Neural progenitor cell (in vitro differentiated cells): ENCODE measurements around the gene ZNF823. TPM values are rescaled to one million over a fixed set of nuclear protein-coding genes. Genes with fewer than 3 reads are reported as not detected.

Experiments used
- DNase-seq: peaks from one replicate; pipeline ENCODE4 v3.0.0-alpha.2; 2016; ENCODE audit warnings: low spot score
- H2AFZ ChIP-seq: fragments of 200-600 bp; sonication (generic); replicated peaks from 2 replicates; pipeline ENCODE4 v1.6.1; 2016; ENCODE audit warnings: antibody characterized with exemption
- H3F3A ChIP-seq: fragments of 200-600 bp; sonication (generic); 2 replicates; pipeline ENCODE4 v1.6.1; 2016; ENCODE audit warnings: antibody characterized with exemption, low read depth
- H3K27ac ChIP-seq: fragments of 200-600 bp; sonication (generic); 2 replicates; pipeline ENCODE4 v1.5.1; 2016; ENCODE audit warnings: mild to moderate bottlenecking
- H3K27me3 ChIP-seq: fragments of 200-600 bp; sonication (generic); 2 replicates; pipeline ENCODE4 v1.6.1; 2016; ENCODE audit warnings: mild to moderate bottlenecking, moderate library complexity
- H3K36me3 ChIP-seq: fragments of 200-600 bp; sonication (generic); 2 replicates; pipeline ENCODE4 v1.5.1; 2016
- H3K4me1 ChIP-seq: fragments of 200-600 bp; sonication (generic); 2 replicates; pipeline ENCODE4 v1.6.1; 2016; ENCODE audit warnings: mixed run types
- H3K4me2 ChIP-seq: fragments of 200-600 bp; sonication (generic); 2 replicates; pipeline ENCODE4 v1.6.1; 2016
- H3K4me3 ChIP-seq: fragments of 200-600 bp; sonication (generic); 2 replicates; pipeline ENCODE4 v1.5.1; 2016
- H3K79me2 ChIP-seq: fragments of 200-600 bp; sonication (generic); 2 replicates; pipeline ENCODE4 v1.6.1; 2016; ENCODE audit warnings: low read depth
- H3K9ac ChIP-seq: fragments of 200-600 bp; sonication (generic); 2 replicates; pipeline ENCODE4 v1.6.1; 2016
- H3K9me3 ChIP-seq: fragments of 200-600 bp; sonication (generic); 2 replicates; pipeline ENCODE4 v1.5.1; 2016; ENCODE audit warnings: low read depth
- H4K20me1 ChIP-seq: fragments of 200-600 bp; sonication (generic); 2 replicates; pipeline ENCODE4 v1.6.1; 2016; ENCODE audit warnings: low read depth
- H3K27ac Mint-ChIP-seq: 3 replicates; pipeline ENCODE4 v1.8.0; 2021; ENCODE audit warnings: mixed read lengths
- H3K27me3 Mint-ChIP-seq: 2 replicates; pipeline ENCODE4 v1.8.0; 2022; ENCODE audit warnings: low read depth, mild to moderate bottlenecking, inconsistent platforms, moderate library complexity, mixed read lengths; ENCODE audit not compliant: insufficient read depth
- H3K36me3 Mint-ChIP-seq: 3 replicates; pipeline ENCODE4 v1.8.0; 2021; ENCODE audit warnings: mixed read lengths
- H3K4me1 Mint-ChIP-seq: 3 replicates; pipeline ENCODE4 v1.8.0; 2021; ENCODE audit warnings: mixed read lengths
- H3K4me3 Mint-ChIP-seq: 3 replicates; pipeline ENCODE4 v1.8.0; 2021; ENCODE audit warnings: mild to moderate bottlenecking, moderate library complexity, mixed read lengths
- H3K9me3 Mint-ChIP-seq: 3 replicates; pipeline ENCODE4 v1.8.0; 2020; ENCODE audit warnings: mixed read lengths
- CTCF ChIP-seq: fragments of 200-600 bp; sonication (generic); IDR thresholded peaks from 2 replicates; pipeline ENCODE4 v1.5.1; 2017; ENCODE audit warnings: antibody characterized with exemption, mild to moderate bottlenecking
- EZH2 ChIP-seq: fragments of 200-600 bp; sonication (generic); IDR thresholded peaks from 2 replicates; pipeline ENCODE4 v1.6.1; 2017; ENCODE audit warnings: antibody characterized with exemption, mild to moderate bottlenecking, moderate library complexity
- EZH2phosphoT487 ChIP-seq: fragments of 200-600 bp; sonication (generic); IDR thresholded peaks from 2 replicates; pipeline ENCODE4 v1.6.1; 2017; ENCODE audit warnings: antibody characterized with exemption
- total RNA-seq: library from RNA; depleted of rRNA; stranded (reverse); fragments of >200 nt; gene quantifications from 2 replicates; pipeline ENCODE4 v1.2.3, GENCODE V29; 2015; ENCODE audit warnings: low replicate concordance

ZNF823 gene
- total RNA-seq, 1 donor from 2014 or later = 12.3 TPM

GRCh38 chr19:11759805-11760204 is 21.1 kb upstream of the ZNF823 start:
- no peaks in the 10 kb centered on the region for H3K27me3 Mint-ChIP-seq
- no peaks in the 10 kb centered on the region for H3K9me3 ChIP-seq
- TF ChIP-seq CTCF (no peak), EZH2phosphoT487 (no peak), EZH2 (no peak)
- H3K4me3 Mint-ChIP-seq = no peak overlapping the region
- no peak for DNase-seq
- H2AFZ ChIP-seq = no peak overlapping the region
- no peaks in the 10 kb centered on the region for H3F3A ChIP-seq
- H3K9me3 Mint-ChIP-seq = peaks cover 16% of the 10 kb centered on the region
- H3K4me1 Mint-ChIP-seq = no peaks in the 10 kb centered on the region
- H3K36me3 Mint-ChIP-seq = no peaks in the 10 kb centered on the region
- no peaks in the 10 kb centered on the region for H3K36me3 ChIP-seq
- no peak overlapping the region for H3K4me2 ChIP-seq
- H3K27ac ChIP-seq = no peak overlapping the region
- no peak overlapping the region for H3K4me3 ChIP-seq
- no peaks in the 10 kb centered on the region for H3K4me1 ChIP-seq
- H4K20me1 ChIP-seq = no peaks in the 10 kb centered on the region
- no peak overlapping the region for H3K27ac Mint-ChIP-seq
- H3K79me2 ChIP-seq = no peaks in the 10 kb centered on the region
- H3K9ac ChIP-seq = no peak overlapping the region
- H3K27me3 ChIP-seq = peaks cover 20% of the 10 kb centered on the region

- TF ChIP-seq EZH2phosphoT487 (no peak), EZH2 (no peak), CTCF (no peak)
- Histone ChIP-seq H3K36me3 (no peaks in the 10 kb centered on the region), H3K27me3 (no peaks in the 10 kb centered on the region), H3K4me3 (no peak overlapping the region), H3K79me2 (no peaks in the 10 kb centered on the region), H3K9ac (no peak overlapping the region), H2AFZ (no peak overlapping the region), H3K4me1 (no peaks in the 10 kb centered on the region), H3K4me2 (no peak overlapping the region), H3F3A (no peaks in the 10 kb centered on the region), H4K20me1 (no peaks in the 10 kb centered on the region), H3K27ac (no peak overlapping the region), H3K9me3 (no peaks in the 10 kb centered on the region)
- H3K4me3 Mint-ChIP-seq = no peak overlapping the region
- no peak overlapping the region for H3K27ac Mint-ChIP-seq
- no peaks in the 10 kb centered on the region for H3K4me1 Mint-ChIP-seq
- H3K36me3 Mint-ChIP-seq = no peaks in the 10 kb centered on the region
- H3K9me3 Mint-ChIP-seq = peaks cover 21% of the 10 kb centered on the region
- no peaks in the 10 kb centered on the region for H3K27me3 Mint-ChIP-seq
- no peak for DNase-seq
Observed at GRCh38 chr19:11756965-11757364, 18.2 kb upstream of the ZNF823 start.

GRCh38 chr19:11754663-11755062 is 15.9 kb upstream of the ZNF823 start:
- H3K27me3 Mint-ChIP-seq = no peaks in the 10 kb centered on the region
- H3K36me3 Mint-ChIP-seq = no peaks in the 10 kb centered on the region
- Histone ChIP-seq H3K79me2 (no peaks in the 10 kb centered on the region), H2AFZ (no peak overlapping the region), H4K20me1 (no peaks in the 10 kb centered on the region), H3K27ac (no peak overlapping the region), H3F3A (no peaks in the 10 kb centered on the region), H3K9me3 (no peaks in the 10 kb centered on the region), H3K4me3 (no peak overlapping the region), H3K9ac (no peak overlapping the region), H3K4me1 (no peaks in the 10 kb centered on the region), H3K27me3 (no peaks in the 10 kb centered on the region), H3K36me3 (no peaks in the 10 kb centered on the region), H3K4me2 (no peak overlapping the region)
- H3K9me3 Mint-ChIP-seq = peaks cover 28% of the 10 kb centered on the region
- no peak overlapping the region for H3K27ac Mint-ChIP-seq
- TF ChIP-seq EZH2 (no peak), CTCF (no peak), EZH2phosphoT487 (no peak)
- DNase-seq = no peak
- H3K4me1 Mint-ChIP-seq = no peaks in the 10 kb centered on the region
- H3K4me3 Mint-ChIP-seq = no peak overlapping the region
